Right lung (tissue), 5 donors: ENCODE results near the gene KCNIP1. TPM values are rescaled to one million over a fixed set of nuclear protein-coding genes. Genes with fewer than 3 reads are reported as not detected.

Experiments used
- DNase-seq, 2 donors: peaks; one replicate each; pipeline ENCODE4 v3.0.0-alpha.2; 2013
- polyA plus RNA-seq, 5 donors: library from polyadenylated mRNA; unstranded; fragments of 120-200 nt; gene quantifications; one replicate each; pipeline versions ENCODE4 v1.2.1 to v1.2.3, GENCODE V29; 2013; ENCODE audit warnings: inconsistent platforms in 1 of 5, low replicate concordance in 1 of 5; ENCODE audit not compliant: insufficient read length in 5 of 5, insufficient read depth in 1 of 5

Gene KCNIP1
- polyA plus RNA-seq, 5 donors = 3.0 to 3.4 (median 3.3) TPM

DNA sequence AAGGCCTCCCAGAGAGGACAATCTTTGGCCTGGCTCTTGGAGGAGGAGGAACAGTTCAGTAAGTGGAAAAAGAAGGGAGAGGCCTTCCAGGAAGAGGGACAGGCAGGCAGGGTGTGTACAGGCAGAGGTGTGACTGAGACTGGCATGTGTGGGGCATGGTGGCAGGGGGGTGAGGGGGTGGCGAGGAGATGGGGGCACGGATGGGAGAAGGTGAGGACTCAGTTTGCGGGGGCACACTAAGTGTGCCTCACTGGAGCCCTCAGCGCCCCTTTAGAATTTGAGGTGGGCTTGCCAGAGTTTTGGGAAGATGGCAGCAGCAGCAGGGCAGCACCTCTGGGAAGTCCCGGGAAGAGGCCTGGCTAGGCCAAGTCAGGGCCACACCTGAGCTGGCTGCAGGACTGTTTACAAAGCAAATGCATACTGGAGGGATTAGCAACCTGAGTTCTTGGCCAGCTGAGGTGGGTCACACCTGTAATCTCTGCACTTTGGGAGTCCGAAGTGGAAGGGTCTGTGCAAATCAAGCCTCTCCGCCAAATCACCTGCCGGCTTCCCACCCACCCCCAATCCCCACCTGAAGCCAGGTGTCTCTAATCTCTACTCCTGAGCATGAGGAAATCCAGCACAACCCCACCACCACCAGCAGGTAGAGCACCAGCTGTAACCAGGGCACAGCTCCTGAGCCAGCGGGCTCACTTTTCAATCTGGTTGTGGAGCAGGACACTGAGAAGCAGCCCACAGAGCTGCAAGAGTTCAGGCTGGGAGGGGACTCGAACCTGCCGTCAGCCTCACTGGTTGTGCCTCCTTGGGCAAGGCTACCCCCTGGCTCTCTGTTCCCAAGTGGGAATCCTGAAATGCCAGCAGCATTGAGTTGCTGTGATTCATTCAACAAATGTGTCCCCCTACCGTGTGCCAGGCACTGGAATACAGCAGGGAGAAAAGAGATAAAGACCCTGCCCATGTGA, 269.5 kb downstream of the KCNIP1 start:
- no peak for DNase-seq

DNA sequence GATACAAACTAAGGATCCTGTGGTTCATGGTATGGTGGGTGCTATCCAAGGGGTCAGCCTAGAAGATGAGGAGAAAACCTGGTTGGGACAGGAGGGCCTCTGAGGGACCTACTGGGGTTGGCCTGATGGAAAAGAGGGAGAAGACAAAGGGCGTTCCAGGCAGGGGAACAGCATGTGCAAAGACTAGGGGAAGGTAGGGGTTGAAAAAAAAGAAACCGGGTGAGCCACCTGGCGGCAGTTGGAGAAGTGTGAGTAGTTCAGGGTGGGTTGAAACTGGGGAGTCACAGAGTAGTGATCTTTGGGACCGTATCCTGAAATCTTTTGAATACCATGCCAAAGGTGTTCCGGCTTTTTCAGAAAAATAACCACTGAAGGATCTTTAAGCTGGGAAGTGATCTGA, 271.0 kb downstream of the KCNIP1 start:
- no peak for DNase-seq

DNA sequence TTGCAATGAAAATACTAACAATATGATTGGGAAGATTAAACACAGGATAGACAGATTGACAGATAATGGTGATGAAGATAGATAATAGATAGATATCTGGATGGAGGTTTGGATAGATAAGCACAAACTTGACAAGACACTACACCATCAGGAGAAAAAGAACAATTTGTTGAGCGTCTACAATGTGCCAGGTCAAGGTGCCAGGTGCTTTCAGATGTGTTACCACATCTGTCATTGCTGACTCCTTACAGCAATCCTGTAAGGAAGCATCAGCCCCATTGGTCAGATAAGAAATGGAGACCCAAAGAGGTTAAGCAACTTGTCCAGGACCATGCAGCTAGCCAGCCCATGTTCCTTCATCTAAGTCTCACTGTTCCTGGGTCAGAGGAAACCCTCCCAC, 278.1 kb downstream of the KCNIP1 start:
- no peak for DNase-seq

DNA sequence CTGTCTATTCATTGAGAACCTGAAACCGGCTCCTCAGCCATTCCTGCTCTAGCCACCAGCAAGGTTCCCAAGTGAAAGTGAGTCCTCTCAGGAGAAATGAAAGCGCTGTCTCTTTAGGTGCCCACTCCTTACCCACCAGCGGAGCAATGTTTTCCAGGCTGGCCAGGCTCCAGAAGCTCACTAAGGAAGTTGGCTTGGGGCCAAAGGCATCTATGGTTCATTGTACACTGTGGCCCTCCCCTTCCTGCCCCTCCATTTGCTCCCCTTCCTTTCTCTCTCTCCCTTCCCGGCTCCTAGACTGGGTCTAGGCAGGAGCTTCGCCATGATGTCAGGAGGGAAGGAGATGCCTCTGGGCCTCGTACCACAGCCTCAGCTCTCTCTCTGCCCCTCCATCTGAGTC, 278.6 kb downstream of the KCNIP1 start:
- DNase-seq = no peak

DNA sequence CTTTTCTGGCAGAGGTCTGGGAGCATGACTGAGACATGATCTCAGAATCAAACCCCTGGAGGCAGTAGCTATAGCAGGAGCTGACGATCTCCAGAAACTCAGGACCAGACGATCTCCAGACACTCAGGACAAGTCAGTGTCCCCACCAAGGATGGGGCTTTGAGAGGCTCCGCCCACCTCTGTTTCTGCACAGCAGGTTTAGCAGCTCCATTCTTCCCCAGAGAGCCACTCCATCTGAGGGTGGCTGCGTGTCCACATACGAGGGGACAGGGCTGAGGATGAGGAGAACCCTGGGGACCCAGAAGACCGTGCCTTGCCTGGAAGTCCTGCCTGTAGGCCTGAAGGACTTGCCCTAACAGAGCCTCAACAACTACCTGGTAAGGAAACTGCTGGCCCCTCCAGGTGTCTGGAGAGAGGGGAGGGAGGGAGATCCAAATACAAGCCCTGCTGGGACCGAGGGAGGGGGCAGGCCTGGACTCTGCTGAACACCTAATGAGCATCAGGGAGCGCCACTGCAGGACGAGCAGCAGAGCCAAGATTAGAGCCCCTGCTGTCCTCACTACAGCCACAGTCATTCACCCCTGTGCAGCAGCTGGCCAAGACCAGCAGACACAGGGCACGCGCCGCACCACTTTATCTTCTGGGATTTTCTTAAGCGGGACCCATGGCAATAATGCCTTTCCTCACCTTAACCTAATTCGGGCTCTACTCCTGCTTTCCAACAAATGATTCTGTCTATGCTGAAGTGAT, 279.9 kb downstream of the KCNIP1 start, which contains the start of gene GABRP:
TSS of gene GABRP (plus strand) at position 228 of the 750 bp plus-strand sequence. CDS start 4,891 bp downstream, outside the sequence.
- no peak for DNase-seq

DNA sequence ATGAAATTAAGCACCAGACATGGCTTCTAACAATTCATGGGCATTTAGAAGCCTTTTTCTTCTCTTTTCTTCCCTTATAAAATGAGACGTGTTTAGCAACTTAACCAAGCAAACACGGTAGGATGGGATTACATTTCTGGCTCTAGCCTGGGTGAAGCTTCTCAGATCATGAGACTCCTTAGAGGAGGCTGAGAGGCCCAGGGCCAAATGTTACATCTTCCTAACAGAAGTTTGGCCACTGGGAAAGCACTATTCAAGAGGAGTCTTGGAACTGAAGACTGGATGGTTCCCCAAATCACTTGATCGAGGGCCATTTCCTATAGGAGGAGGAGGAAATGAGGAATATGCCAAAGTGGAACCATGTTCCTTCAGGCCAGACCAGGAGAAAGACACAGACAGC, 281.6 kb downstream of the KCNIP1 start:
- no peak for DNase-seq

Other genes starting within 250 kb of the KCNIP1 start
- 10 to 100 TPM in 1 of 5 donors, 1 to 10 TPM in 4; 6.1 to 10.1 (median 8.3) TPM for gene LCP2, start 206.2 kb upstream of the KCNIP1 start, polyA plus RNA-seq
- gene KCNMB1, start 114.7 kb upstream of the KCNIP1 start, polyA plus RNA-seq = 1 to 10 TPM in 4 of 5 donors, under 1 TPM in 1; 0.60 to 2.7 (median 1.2) TPM